K562 (cell line): Measurements from ENCODE around the gene FYB1. TPM values are rescaled to one million over a fixed set of nuclear protein-coding genes. Genes with fewer than 3 reads are reported as not detected.

Experiments used
- ATF2 ChIP-seq: sonication (generic); formaldehyde crosslinking; IDR thresholded peaks from 2 replicates; pipeline ENCODE4 v1.8.1; 2022; ENCODE audit warnings: missing genetic modification reagents
- CAMTA2 ChIP-seq: fragments of 250-450 bp; sonication (Bioruptor Pico); conservative IDR thresholded peaks from 2 replicates; pipeline ENCODE4 v1.5.1; 2022
- CGGBP1 ChIP-seq: fragments of 250-450 bp; sonication (Bioruptor Pico); IDR thresholded peaks from 2 replicates; pipeline ENCODE4 v1.9.0; 2021; ENCODE audit warnings: mild to moderate bottlenecking
- COPS2 ChIP-seq: fragments of 450-650 bp; conservative IDR thresholded peaks from 2 replicates; pipeline ENCODE4 v1.6.1; 2016; ENCODE audit warnings: mild to moderate bottlenecking, moderate library complexity
- EGR1 ChIP-seq: fragments of 450-650 bp; conservative IDR thresholded peaks from 2 replicates; pipeline ENCODE4 v1.6.1; 2017; ENCODE audit warnings: mild to moderate bottlenecking
- ETV1 ChIP-seq: fragments of 450-650 bp; conservative IDR thresholded peaks from 2 replicates; pipeline ENCODE4 v1.6.1; 2016; ENCODE audit warnings: missing genetic modification characterization, control low read depth, low read depth, missing compliant biosample characterization
- GABPB1 ChIP-seq: sonication (generic); formaldehyde crosslinking; IDR thresholded peaks from 2 replicates; pipeline ENCODE4 v1.8.0; 2022; ENCODE audit warnings: mild to moderate bottlenecking, missing genetic modification reagents
- JUND ChIP-seq, 2 experiments: IDR thresholded peaks; 2 replicates in 1 of 2; 3 replicates in 1 of 2; pipeline ENCODE4 v1.6.1; 2011; ENCODE audit warnings: borderline replicate concordance in 2 of 2, low read depth in 2 of 2, low read length in 2 of 2, improper control_type of control experiment in 1 of 2, missing biosample characterization in 1 of 2, missing genetic modification characterization in 1 of 2, missing genetic modification reagents in 1 of 2
- KHSRP ChIP-seq: fragments of 450-650 bp; IDR thresholded peaks from 2 replicates; pipeline ENCODE4 v1.6.1; 2017
- MAFG ChIP-seq: fragments of 450-650 bp; conservative IDR thresholded peaks from 2 replicates; pipeline ENCODE4 v1.6.1; 2016; ENCODE audit warnings: missing genetic modification characterization, missing compliant biosample characterization
- NBN ChIP-seq: fragments of 450-650 bp; IDR thresholded peaks from 2 replicates; pipeline ENCODE4 v1.6.1; 2016; ENCODE audit warnings: low read depth, mild to moderate bottlenecking
- NFIX ChIP-seq: fragments of 250-450 bp; sonication (Bioruptor Pico); IDR thresholded peaks from 2 replicates; pipeline ENCODE4 v1.4.0; 2020; ENCODE audit warnings: low read depth, mild to moderate bottlenecking, moderate library complexity
- NFXL1 ChIP-seq: fragments of 450-650 bp; formaldehyde crosslinking; IDR thresholded peaks from 2 replicates; pipeline ENCODE4 v1.4.0; 2021; ENCODE audit warnings: mild to moderate bottlenecking
- SAFB ChIP-seq: fragments of 200-400 bp; formaldehyde crosslinking; IDR thresholded peaks from 2 replicates; pipeline ENCODE4 v1.6.1; 2017; ENCODE audit warnings: low read depth, low read length, borderline replicate concordance
- SAFB2 ChIP-seq: fragments of 200-400 bp; formaldehyde crosslinking; IDR thresholded peaks from 2 replicates; pipeline ENCODE4 v1.6.1; 2018; ENCODE audit warnings: borderline replicate concordance, low read length, low read depth, moderate library complexity; ENCODE audit not compliant: severe bottlenecking
- SIN3B ChIP-seq: fragments of 450-650 bp; IDR thresholded peaks from 2 replicates; pipeline ENCODE4 v1.6.1; 2017; ENCODE audit warnings: low read depth, mild to moderate bottlenecking, moderate library complexity
- SMARCA5 ChIP-seq: fragments of 450-650 bp; IDR thresholded peaks from 2 replicates; pipeline ENCODE4 v1.6.1; 2016
- ZNF518B ChIP-seq: fragments of 250-450 bp; sonication (Bioruptor Pico); IDR thresholded peaks from 2 replicates; pipeline ENCODE4 v1.5.0; 2021; ENCODE audit warnings: mild to moderate bottlenecking, moderate library complexity
- ZNF583 ChIP-seq: fragments of 250-450 bp; sonication (Bioruptor Pico); IDR thresholded peaks from 2 replicates; pipeline ENCODE4 v1.4.0; 2020
- polyA plus RNA-seq, 8 experiments: library from polyadenylated mRNA; depleted of rRNA in 4 of 8; stranded (reverse) in 5 of 8; unstranded in 3 of 8; fragments of >200 nt; fragmentation: Nextera tagmentation in 2 of 8; fragmentation: Illumina TruSeq in 1 of 8; extraction: Ambion mirVana in 2 of 8; extraction: Trizol in 1 of 8; gene quantifications; 2 replicates each; pipeline versions ENCODE4 v1.2.1 to v1.2.3, GENCODE V29; 2011 to 2014; ENCODE audit warnings: inconsistent platforms in 1 of 8, missing spikeins in 1 of 8
- total RNA-seq, 7 experiments: library from RNA; depleted of rRNA in 6 of 7; stranded (reverse); fragments of >200 nt in 6 of 7; fragmentation: Illumina TruSeq in 2 of 7; extraction: Trizol in 2 of 7; gene quantifications; 2 replicates each; pipeline versions ENCODE4 v1.2.1 to v1.2.3, GENCODE V29; 2011 to 2021; ENCODE audit warnings: low replicate concordance in 1 of 7
- TF ChIP-seq, protein P1 (sequence below): sonication (generic); formaldehyde crosslinking; IDR thresholded peaks from 2 replicates; pipeline ENCODE4 v1.8.1; 2023; ENCODE audit warnings: mild to moderate bottlenecking, missing genetic modification reagents
- TF ChIP-seq, protein P2 (sequence below): sonication (generic); formaldehyde crosslinking; IDR thresholded peaks from 2 replicates; pipeline ENCODE4 v1.8.0; 2022; ENCODE audit warnings: mild to moderate bottlenecking, missing genetic modification reagents

FYB1 gene
- total and polyA plus RNA-seq, 9 of the 15 experiments (the other 6 are each of a cell fraction or from before 2014, with no cell fraction given) = 4.7 to 31.5 (median 9.7) TPM

GRCh38 chr5:39164529-39165402 is 54.6 kb downstream of the FYB1 start (continued):
- TF ChIP-seq, protein P1, sequence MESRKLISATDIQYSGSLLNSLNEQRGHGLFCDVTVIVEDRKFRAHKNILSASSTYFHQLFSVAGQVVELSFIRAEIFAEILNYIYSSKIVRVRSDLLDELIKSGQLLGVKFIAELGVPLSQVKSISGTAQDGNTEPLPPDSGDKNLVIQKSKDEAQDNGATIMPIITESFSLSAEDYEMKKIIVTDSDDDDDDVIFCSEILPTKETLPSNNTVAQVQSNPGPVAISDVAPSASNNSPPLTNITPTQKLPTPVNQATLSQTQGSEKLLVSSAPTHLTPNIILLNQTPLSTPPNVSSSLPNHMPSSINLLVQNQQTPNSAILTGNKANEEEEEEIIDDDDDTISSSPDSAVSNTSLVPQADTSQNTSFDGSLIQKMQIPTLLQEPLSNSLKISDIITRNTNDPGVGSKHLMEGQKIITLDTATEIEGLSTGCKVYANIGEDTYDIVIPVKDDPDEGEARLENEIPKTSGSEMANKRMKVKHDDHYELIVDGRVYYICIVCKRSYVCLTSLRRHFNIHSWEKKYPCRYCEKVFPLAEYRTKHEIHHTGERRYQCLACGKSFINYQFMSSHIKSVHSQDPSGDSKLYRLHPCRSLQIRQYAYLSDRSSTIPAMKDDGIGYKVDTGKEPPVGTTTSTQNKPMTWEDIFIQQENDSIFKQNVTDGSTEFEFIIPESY (CRISPR knock-in tag) = no peak
- TF ChIP-seq NFXL1 (CRISPR knock-in tag) (no peak), JUND (IDR thresholded peaks at IDR 0.05; ENCODE audit: borderline replicate concordance, low read depth, low read length) (peak; percentile 96), JUND (tag; IDR thresholded peaks at IDR 0.05; ENCODE audit: borderline replicate concordance, low read depth, low read length) (peak; percentile 93; the same call in 2 of the 3 replicates), CAMTA2 (CRISPR knock-in tag) (no peak), COPS2 (no peak), SAFB (no peak), SIN3B (no peak), EGR1 (no peak), ZNF583 (CRISPR knock-in tag) (no peak), CGGBP1 (CRISPR knock-in tag) (no peak), MAFG (tag) (peak; percentile 68; the same call in 1 of the 2 replicates), ATF2 (CRISPR knock-in tag) (no peak), ZNF518B (no peak), SAFB2 (no peak), ETV1 (tag) (peak; percentile 40; the same call in 1 of the 2 replicates), KHSRP (no peak), GABPB1 (no peak), SMARCA5 (no peak), NFIX (CRISPR knock-in tag) (no peak), NBN (no peak)
- TF ChIP-seq, protein P2, sequence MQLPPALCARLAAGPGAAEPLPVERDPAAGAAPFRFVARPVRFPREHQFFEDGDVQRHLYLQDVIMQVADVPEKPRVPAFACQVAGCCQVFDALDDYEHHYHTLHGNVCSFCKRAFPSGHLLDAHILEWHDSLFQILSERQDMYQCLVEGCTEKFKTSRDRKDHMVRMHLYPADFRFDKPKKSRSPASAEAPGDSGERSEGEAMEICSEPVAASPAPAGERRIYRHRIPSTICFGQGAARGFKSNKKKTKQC = no peak
